K562 (cell line): Measurements from ENCODE around the gene TOMM70. TPM values are rescaled to one million over a fixed set of nuclear protein-coding genes. Genes with fewer than 3 reads are reported as not detected.

ENCODE experiments used
- ARID1B ChIP-seq: fragments of 450-650 bp; IDR thresholded peaks from 2 replicates; pipeline ENCODE4 v1.6.1; 2016; ENCODE audit warnings: antibody characterized with exemption, mild to moderate bottlenecking, inconsistent platforms
- CSDE1 ChIP-seq, 2 experiments: fragments of 450-650 bp; IDR thresholded peaks; 2 replicates each; pipeline ENCODE4 v1.6.1; 2016; ENCODE audit warnings: mild to moderate bottlenecking in 1 of 2
- DPF2 ChIP-seq: fragments of 450-650 bp; IDR thresholded peaks from 2 replicates; pipeline ENCODE4 v1.6.1; 2016
- ESRRA ChIP-seq: fragments of 450-650 bp; IDR thresholded peaks from 2 replicates; pipeline ENCODE4 v1.6.1; 2014; ENCODE audit warnings: low read depth, mild to moderate bottlenecking, moderate library complexity, borderline replicate concordance
- ESRRB ChIP-seq: fragments of 250-450 bp; sonication (Bioruptor Pico); IDR thresholded peaks from 2 replicates; pipeline ENCODE4 v1.5.0; 2020; ENCODE audit warnings: mild to moderate bottlenecking, moderate library complexity, borderline replicate concordance
- ETV1 ChIP-seq: fragments of 450-650 bp; conservative IDR thresholded peaks from 2 replicates; pipeline ENCODE4 v1.6.1; 2016; ENCODE audit warnings: missing genetic modification characterization, control low read depth, low read depth, missing compliant biosample characterization
- GATAD2B ChIP-seq: fragments of 450-650 bp; IDR thresholded peaks from 2 replicates; pipeline ENCODE4 v1.6.1; 2017; ENCODE audit warnings: mild to moderate bottlenecking, borderline replicate concordance
- HDAC8 ChIP-seq: fragments of 450-650 bp; IDR thresholded peaks from 2 replicates; pipeline ENCODE4 v1.6.1; 2016; ENCODE audit warnings: mild to moderate bottlenecking, missing genetic modification characterization, moderate library complexity, missing compliant biosample characterization
- NCOR1 ChIP-seq: fragments of 450-650 bp; IDR thresholded peaks from 2 replicates; pipeline ENCODE4 v1.6.1; 2016; ENCODE audit warnings: mild to moderate bottlenecking, moderate library complexity
- POLR2A ChIP-seq: fragments of 450-650 bp; conservative IDR thresholded peaks from 2 replicates; pipeline ENCODE4 v1.6.1; 2016
- POLR2G ChIP-seq: fragments of 200-400 bp; formaldehyde crosslinking; IDR thresholded peaks from 2 replicates; pipeline ENCODE4 v1.6.1; 2017; ENCODE audit warnings: low read depth, mild to moderate bottlenecking, antibody characterized with exemption, low read length, moderate library complexity
- POLR3G ChIP-seq: IDR thresholded peaks from 2 replicates; pipeline ENCODE4 v1.6.1; 2011; ENCODE audit not compliant: insufficient read length, insufficient replicate concordance; ENCODE audit errors: extremely low read depth
- RAD51 ChIP-seq: fragments of 450-650 bp; IDR thresholded peaks from 2 replicates; pipeline ENCODE4 v1.7.1; 2016; ENCODE audit warnings: low read depth, mild to moderate bottlenecking, borderline replicate concordance
- RUNX1 ChIP-seq: sonication (generic); IDR thresholded peaks from 2 replicates; pipeline ENCODE4 v1.6.1; 2016; ENCODE audit warnings: antibody characterized with exemption, low read depth
- SMARCA4 ChIP-seq: fragments of 450-650 bp; IDR thresholded peaks from 2 replicates; pipeline ENCODE4 v1.6.1; 2016
- SPI1 ChIP-seq: IDR thresholded peaks from 2 replicates; pipeline ENCODE4 v1.6.1; 2011; ENCODE audit warnings: low read depth, low read length, control low read depth, borderline replicate concordance
- TSC22D4 ChIP-seq: fragments of 450-650 bp; IDR thresholded peaks from 2 replicates; pipeline ENCODE4 v1.6.1; 2016; ENCODE audit warnings: missing genetic modification characterization, missing biosample characterization, control low read depth
- WHSC1 ChIP-seq: IDR thresholded peaks from one replicate; pipeline ENCODE4 v1.6.1; 2012; ENCODE audit warnings: low read length, control low read depth, inconsistent platforms
- ZBTB7A ChIP-seq: IDR thresholded peaks from 2 replicates; pipeline ENCODE4 v1.6.1; 2011; ENCODE audit warnings: low read depth, mild to moderate bottlenecking, low read length, moderate library complexity, borderline replicate concordance; ENCODE audit not compliant: control insufficient read depth
- ZKSCAN8 ChIP-seq: fragments of 200-800 bp; sonication (Bioruptor generic); IDR thresholded peaks from 2 replicates; pipeline ENCODE4 v1.6.1; 2016; ENCODE audit warnings: missing genetic modification characterization, missing compliant biosample characterization
- ZSCAN32 ChIP-seq: fragments of 450-650 bp; formaldehyde crosslinking; IDR thresholded peaks from 2 replicates; pipeline ENCODE4 v1.4.0; 2020; ENCODE audit warnings: mild to moderate bottlenecking, moderate library complexity
- polyA plus RNA-seq, 8 experiments: library from polyadenylated mRNA; depleted of rRNA in 4 of 8; stranded (reverse) in 5 of 8; unstranded in 3 of 8; fragments of >200 nt; fragmentation: Nextera tagmentation in 2 of 8; fragmentation: Illumina TruSeq in 1 of 8; extraction: Ambion mirVana in 2 of 8; extraction: Trizol in 1 of 8; gene quantifications; 2 replicates each; pipeline versions ENCODE4 v1.2.1 to v1.2.3, GENCODE V29; 2011 to 2014; ENCODE audit warnings: inconsistent platforms in 1 of 8, missing spikeins in 1 of 8
- total RNA-seq, 7 experiments: library from RNA; depleted of rRNA in 6 of 7; stranded (reverse); fragments of >200 nt in 6 of 7; fragmentation: Illumina TruSeq in 2 of 7; extraction: Trizol in 2 of 7; gene quantifications; 2 replicates each; pipeline versions ENCODE4 v1.2.1 to v1.2.3, GENCODE V29; 2011 to 2021; ENCODE audit warnings: low replicate concordance in 1 of 7
- TF ChIP-seq, protein P1 (sequence below): fragments of 250-450 bp; sonication (Bioruptor Pico); IDR thresholded peaks from 2 replicates; pipeline ENCODE4 v1.4.0; 2020; ENCODE audit warnings: borderline replicate concordance
- TF ChIP-seq, protein P2 (sequence below), 2 experiments: IDR thresholded peaks in 1 of 2; conservative IDR thresholded peaks in 1 of 2; 2 replicates each; pipeline ENCODE4 v1.6.1; 2016; ENCODE audit warnings: low read depth in 2 of 2, mild to moderate bottlenecking in 1 of 2, missing compliant biosample characterization in 1 of 2, missing genetic modification characterization in 1 of 2, moderate library complexity in 1 of 2
- TF ChIP-seq, protein P3 (sequence below), 2 experiments: IDR thresholded peaks; 2 replicates each; pipeline ENCODE4 v1.6.1; 2011; ENCODE audit warnings: borderline replicate concordance in 1 of 2, control low read depth in 1 of 2, low read depth in 1 of 2, low read length in 1 of 2, mild to moderate bottlenecking in 1 of 2, mixed read lengths in 1 of 2, moderate library complexity in 1 of 2; ENCODE audit not compliant: insufficient read depth in 1 of 2, insufficient read length in 1 of 2, poor library complexity in 1 of 2, severe bottlenecking in 1 of 2; ENCODE audit errors: extremely low read depth in 1 of 2

The TOMM70 gene
- total and polyA plus RNA-seq, 9 of the 15 experiments (the other 6 are each of a cell fraction or from before 2014, with no cell fraction given), result 17.5 to 75.6 (median 54.9) TPM

DNA sequence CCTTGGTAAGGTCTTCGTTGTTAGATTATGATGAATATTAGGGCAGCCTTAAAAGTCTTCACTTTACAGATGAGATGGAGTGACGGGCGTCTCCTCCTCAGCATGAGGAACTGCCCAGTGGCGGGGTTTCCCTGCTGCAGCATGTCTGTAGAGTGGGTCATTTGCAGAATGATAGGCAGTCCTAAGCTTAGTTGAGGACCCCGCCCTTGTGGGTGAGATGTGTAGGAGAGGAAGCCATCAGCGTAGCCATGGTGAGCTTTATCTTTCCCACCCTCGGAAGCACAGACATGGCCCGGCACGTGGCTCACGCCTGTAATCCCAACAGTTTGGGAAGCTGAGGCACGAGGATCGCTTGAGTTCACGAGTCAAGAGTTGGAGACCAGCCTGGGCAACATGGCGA is 65.5 kb downstream of the TOMM70 start (continued):
- no peak for TF ChIP-seq ESRRA
- TF ChIP-seq, protein P1, sequence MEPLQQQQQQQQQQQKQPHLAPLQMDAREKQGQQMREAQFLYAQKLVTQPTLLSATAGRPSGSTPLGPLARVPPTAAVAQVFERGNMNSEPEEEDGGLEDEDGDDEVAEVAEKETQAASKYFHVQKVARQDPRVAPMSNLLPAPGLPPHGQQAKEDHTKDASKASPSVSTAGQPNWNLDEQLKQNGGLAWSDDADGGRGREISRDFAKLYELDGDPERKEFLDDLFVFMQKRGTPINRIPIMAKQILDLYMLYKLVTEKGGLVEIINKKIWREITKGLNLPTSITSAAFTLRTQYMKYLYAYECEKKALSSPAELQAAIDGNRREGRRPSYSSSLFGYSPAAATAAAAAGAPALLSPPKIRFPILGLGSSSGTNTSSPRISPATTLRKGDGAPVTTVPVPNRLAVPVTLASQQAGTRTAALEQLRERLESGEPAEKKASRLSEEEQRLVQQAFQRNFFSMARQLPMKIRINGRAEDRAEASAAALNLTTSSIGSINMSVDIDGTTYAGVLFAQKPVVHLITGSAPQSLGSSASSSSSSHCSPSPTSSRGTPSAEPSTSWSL (CRISPR knock-in tag), result no peak
- TF ChIP-seq POLR2G, result no peak
- no peak for TF ChIP-seq ZBTB7A
- peak; percentile 28; the same call in 1 of the 2 replicates for TF ChIP-seq POLR2A
- no peak for TF ChIP-seq ZSCAN32 (CRISPR knock-in tag)
- TF ChIP-seq ESRRB, result no peak
- TF ChIP-seq GATAD2B, result no peak
- TF ChIP-seq HDAC8 (tag), result no peak
- 0 out of 2 replicates have a peak, but pooled peaks have one; percentile 25 for TF ChIP-seq SMARCA4
- TF ChIP-seq ZKSCAN8 (CRISPR knock-in tag), result no peak
- TF ChIP-seq DPF2, result peak; percentile 28
- TF ChIP-seq NCOR1, result no peak
- no peak for TF ChIP-seq RUNX1
- TF ChIP-seq, protein P2, sequence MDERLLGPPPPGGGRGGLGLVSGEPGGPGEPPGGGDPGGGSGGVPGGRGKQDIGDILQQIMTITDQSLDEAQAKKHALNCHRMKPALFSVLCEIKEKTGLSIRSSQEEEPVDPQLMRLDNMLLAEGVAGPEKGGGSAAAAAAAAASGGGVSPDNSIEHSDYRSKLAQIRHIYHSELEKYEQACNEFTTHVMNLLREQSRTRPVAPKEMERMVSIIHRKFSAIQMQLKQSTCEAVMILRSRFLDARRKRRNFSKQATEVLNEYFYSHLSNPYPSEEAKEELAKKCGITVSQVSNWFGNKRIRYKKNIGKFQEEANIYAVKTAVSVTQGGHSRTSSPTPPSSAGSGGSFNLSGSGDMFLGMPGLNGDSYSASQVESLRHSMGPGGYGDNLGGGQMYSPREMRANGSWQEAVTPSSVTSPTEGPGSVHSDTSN (CRISPR knock-in tag; IDR thresholded peaks at IDR 0.05; ENCODE audit: low read depth), result no peak
- TF ChIP-seq, protein P2 (tag; conservative IDR thresholded peaks at IDR 0.05; ENCODE audit: low read depth), result peak; percentile 29; the same call in 1 of the 2 replicates
- no peak for TF ChIP-seq WHSC1
- TF ChIP-seq POLR3G, result no peak
- peak; percentile 20; the same call in 1 of the 2 replicates for TF ChIP-seq ARID1B
- TF ChIP-seq, protein P3, sequence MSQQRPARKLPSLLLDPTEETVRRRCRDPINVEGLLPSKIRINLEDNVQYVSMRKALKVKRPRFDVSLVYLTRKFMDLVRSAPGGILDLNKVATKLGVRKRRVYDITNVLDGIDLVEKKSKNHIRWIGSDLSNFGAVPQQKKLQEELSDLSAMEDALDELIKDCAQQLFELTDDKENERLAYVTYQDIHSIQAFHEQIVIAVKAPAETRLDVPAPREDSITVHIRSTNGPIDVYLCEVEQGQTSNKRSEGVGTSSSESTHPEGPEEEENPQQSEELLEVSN (IDR thresholded peaks at IDR 0.05; ENCODE audit: borderline replicate concordance in 1 of 2, extremely low read depth in 1 of 2, insufficient read depth in 1 of 2, insufficient read length in 1 of 2, low read depth in 1 of 2, low read length in 1 of 2, poor library complexity in 1 of 2, severe bottlenecking in 1 of 2), result peak; percentile 86 to 95
- no peak for TF ChIP-seq ETV1 (tag)
- peak; percentile 65 for TF ChIP-seq SPI1
- TF ChIP-seq CSDE1 (IDR thresholded peaks at IDR 0.05), result peak in 1 of 2 experiments; percentile 43; a peak in 1 of 4 replicates
- no peak for TF ChIP-seq TSC22D4 (tag)
- TF ChIP-seq RAD51, result peak; percentile 41; the same call in 1 of the 2 replicates
